K562 (cell line): ENCODE results near the gene MEA1. TPM values are rescaled to one million over a fixed set of nuclear protein-coding genes. Genes with fewer than 3 reads are reported as not detected.

ENCODE experiments used
- ATAC-seq: fragments of 200-7000 bp; cut with Tn5 transposase; 3 replicates; pipeline ENCODE4 v1.9.1; 2020; ENCODE audit warnings: moderate library complexity
- BruUV-seq: library from RNA; stranded (reverse); fragments of 400-500 nt; replicated peaks from 2 replicates; lab custom pipeline; 2021; lab: Mats Ljungman, UMichigan
- CTCF ChIA-PET: fragments of 300-600 bp; formaldehyde crosslinking; extraction: SDS; loops from one replicate; lab custom pipeline; 2021; ENCODE audit warnings: low intra/inter-chr PET ratio; lab: Yijun Ruan, JAX
- POLR2A ChIA-PET: fragments of 300-600, 350-650 bp; sonication (Branson Sonifier 250); formaldehyde crosslinking; extraction: SDS; loops from one replicate; lab custom pipeline; 2021; ENCODE audit warnings: antibody characterized with exemption, inconsistent platforms; lab: Yijun Ruan, JAX
- DNase-seq, 4 experiments: peaks; one replicate each; pipeline versions ENCODE4 v3.0.0 to v3.0.0-alpha.2; 2011 to 2018; ENCODE audit warnings: low spot score in 3 of 4, mixed read lengths in 3 of 4; ENCODE audit errors: extremely low read depth in 1 of 4
- FAIRE-seq: peaks from 2 replicates; lab custom pipeline; 2011; peaks lifted over from hg19 to GRCh38; lab: Jason Lieb, UNC
- H2AFZ ChIP-seq: 2 replicates; pipeline ENCODE4 v1.6.0; 2011; ENCODE audit warnings: low read depth, low read length, control low read depth, inconsistent platforms
- H3K27ac ChIP-seq: fragments of 200-600 bp; 3 replicates; pipeline ENCODE4 v1.8.0; 2011; ENCODE audit warnings: low read depth, mild to moderate bottlenecking, control low read depth, inconsistent platforms, low read length, moderate library complexity, mixed read lengths; ENCODE audit errors: extremely low read depth
- H3K27me3 ChIP-seq, 2 experiments: fragments of 300-600 bp in 1 of 2; 2 replicates in 1 of 2; 3 replicates in 1 of 2; pipeline versions ENCODE4 v1.6.0 to v1.8.0; 2011; ENCODE audit warnings: inconsistent platforms in 2 of 2, low read length in 2 of 2, mild to moderate bottlenecking in 1 of 2, mixed read lengths in 1 of 2, moderate library complexity in 1 of 2; ENCODE audit not compliant: control insufficient read depth in 2 of 2, insufficient read depth in 2 of 2
- H3K36me3 ChIP-seq: fragments of 300-600 bp; 3 replicates; pipeline ENCODE4 v1.8.0; 2011; ENCODE audit warnings: mild to moderate bottlenecking, low read length, inconsistent platforms; ENCODE audit not compliant: control insufficient read depth, insufficient read depth
- H3K4me1 ChIP-seq, 2 experiments: fragments of 200-600 bp in 1 of 2; replicated peaks in 1 of 2; 2 replicates in 1 of 2; 3 replicates in 1 of 2; pipeline versions ENCODE4 v1.5.1 to v1.8.0; 2011; ENCODE audit warnings: inconsistent platforms in 2 of 2, low read length in 2 of 2, mild to moderate bottlenecking in 1 of 2, mixed read lengths in 1 of 2, moderate library complexity in 1 of 2; ENCODE audit not compliant: control insufficient read depth in 2 of 2, insufficient read depth in 2 of 2
- H3K4me2 ChIP-seq: 2 replicates; pipeline ENCODE4 v1.6.1; 2011; ENCODE audit warnings: low read length, control low read depth, inconsistent platforms, mixed read lengths; ENCODE audit not compliant: insufficient read depth
- H3K4me3 ChIP-seq: fragments of 200-600 bp; sonication (generic), shearing (Covaris generic); 2 replicates; pipeline ENCODE4 v1.5.1; 2016; ENCODE audit warnings: control low read depth, inconsistent platforms
- H3K79me2 ChIP-seq: fragments of 200-600 bp; 3 replicates; pipeline ENCODE4 v1.8.0; 2011; ENCODE audit warnings: low read length, inconsistent platforms; ENCODE audit not compliant: control insufficient read depth, insufficient read depth
- H3K9ac ChIP-seq, 2 experiments: 2 replicates each; pipeline versions ENCODE4 v1.6.0 to v1.6.1; 2011; ENCODE audit warnings: low read depth in 2 of 2, low read length in 2 of 2, control low read depth in 1 of 2, inconsistent platforms in 1 of 2, mild to moderate bottlenecking in 1 of 2, mixed read lengths in 1 of 2; ENCODE audit not compliant: insufficient read depth in 1 of 2
- H3K9me1 ChIP-seq: one replicate; pipeline ENCODE4 v1.6.0; 2011; ENCODE audit warnings: inconsistent platforms, mild to moderate bottlenecking, low read length, moderate library complexity; ENCODE audit not compliant: control insufficient read depth, insufficient read depth
- H3K9me3 ChIP-seq: replicated peaks from 2 replicates; pipeline ENCODE4 v1.5.1; 2011; ENCODE audit warnings: low read depth, low read length, inconsistent platforms; ENCODE audit not compliant: control insufficient read depth, insufficient read depth
- H4K20me1 ChIP-seq: replicated peaks from 2 replicates; pipeline ENCODE4 v1.6.1; 2011; ENCODE audit warnings: low read length, inconsistent platforms, mixed read lengths; ENCODE audit not compliant: control insufficient read depth, insufficient read depth
- MBD2 ChIP-seq: sonication (generic); IDR thresholded peaks from 2 replicates; pipeline ENCODE4 v1.6.1; 2016; ENCODE audit warnings: low read depth, borderline replicate concordance
- ZNF436 ChIP-seq: fragments of 250-450, 450-650 bp; sonication (Bioruptor Pico); formaldehyde crosslinking; IDR thresholded peaks from 2 replicates; pipeline ENCODE4 v1.7.0; 2020; ENCODE audit warnings: mild to moderate bottlenecking
- WGBS: fragments of 100-300 bp; shearing (Covaris generic); methylation state at CpG from one replicate; pipeline ENCODE4 v1.1.6; 2016; ENCODE audit warnings: low coverage, mixed read lengths; ENCODE audit not compliant: insufficient coverage; ENCODE audit errors: missing lambda C conversion rate; 5-methylcytosine and 5-hydroxymethylcytosine counted together
- in situ Hi-C: fragments of 300-500 bp; cut with MboI; formaldehyde crosslinking; loops from 4 replicates; pipeline ENCODE4 v1.15.0; 2018; ENCODE audit warnings: inconsistent platforms, mixed read lengths
- intact Hi-C: fragments of 100-400 bp; cut with micrococcal nuclease; formaldehyde crosslinking; loops from 2 replicates; pipeline ENCODE4 v1.14.2; 2022
- polyA plus RNA-seq, 8 experiments: library from polyadenylated mRNA; depleted of rRNA in 4 of 8; stranded (reverse) in 5 of 8; unstranded in 3 of 8; fragments of >200 nt; fragmentation: Nextera tagmentation in 2 of 8; fragmentation: Illumina TruSeq in 1 of 8; extraction: Ambion mirVana in 2 of 8; extraction: Trizol in 1 of 8; gene quantifications; 2 replicates each; pipeline versions ENCODE4 v1.2.1 to v1.2.3, GENCODE V29; 2011 to 2014; ENCODE audit warnings: inconsistent platforms in 1 of 8, missing spikeins in 1 of 8
- total RNA-seq, 7 experiments: library from RNA; depleted of rRNA in 6 of 7; stranded (reverse); fragments of >200 nt in 6 of 7; fragmentation: Illumina TruSeq in 2 of 7; extraction: Trizol in 2 of 7; gene quantifications; 2 replicates each; pipeline versions ENCODE4 v1.2.1 to v1.2.3, GENCODE V29; 2011 to 2021; ENCODE audit warnings: low replicate concordance in 1 of 7
- TF ChIP-seq, protein P1 (sequence below): fragments of 450-650 bp; IDR thresholded peaks from 2 replicates; pipeline ENCODE4 v1.6.1; 2016; ENCODE audit warnings: missing biosample characterization, missing genetic modification characterization

Gene MEA1
- total and polyA plus RNA-seq, 9 of the 15 experiments (the other 6 are each of a cell fraction or from before 2014, with no cell fraction given): 86.8 to 210 (median 152) TPM

DNA sequence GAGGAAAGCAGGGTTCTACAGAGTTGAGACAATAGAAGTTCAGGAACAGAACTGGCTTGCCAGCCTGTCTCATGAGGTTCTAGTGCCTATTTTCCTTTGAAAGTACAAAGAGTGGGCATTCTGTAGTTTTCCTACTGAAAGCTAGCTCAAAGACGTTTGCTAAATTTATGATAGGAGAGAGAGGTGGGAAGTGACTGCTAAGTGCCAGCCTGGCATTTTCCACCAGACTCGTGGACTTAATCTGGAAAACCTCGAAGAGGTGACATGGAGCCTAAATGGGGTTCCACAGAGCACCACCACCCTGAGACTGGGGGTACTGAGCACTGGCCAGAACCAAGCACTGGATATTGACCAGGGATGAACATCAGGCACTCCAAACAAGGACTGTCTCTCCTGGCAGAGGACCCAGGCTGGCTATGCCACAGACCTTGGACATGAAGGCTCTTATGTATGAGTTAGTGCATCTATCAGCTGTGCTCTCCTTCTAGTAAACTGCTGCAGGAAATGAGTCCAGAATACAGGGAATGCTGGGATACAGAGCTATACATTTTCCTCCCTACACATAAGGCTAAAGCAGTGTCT is 41.9 kb downstream of the MEA1 start:
- TF ChIP-seq ZNF436 (no peak), MBD2 (0 out of 2 replicates have a peak, but pooled peaks have one; percentile 16)
- TF ChIP-seq, protein P1, sequence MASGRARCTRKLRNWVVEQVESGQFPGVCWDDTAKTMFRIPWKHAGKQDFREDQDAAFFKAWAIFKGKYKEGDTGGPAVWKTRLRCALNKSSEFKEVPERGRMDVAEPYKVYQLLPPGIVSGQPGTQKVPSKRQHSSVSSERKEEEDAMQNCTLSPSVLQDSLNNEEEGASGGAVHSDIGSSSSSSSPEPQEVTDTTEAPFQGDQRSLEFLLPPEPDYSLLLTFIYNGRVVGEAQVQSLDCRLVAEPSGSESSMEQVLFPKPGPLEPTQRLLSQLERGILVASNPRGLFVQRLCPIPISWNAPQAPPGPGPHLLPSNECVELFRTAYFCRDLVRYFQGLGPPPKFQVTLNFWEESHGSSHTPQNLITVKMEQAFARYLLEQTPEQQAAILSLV (tag): no peak
- TF ChIP-seq, all 486 proteins: peak for 1
- H3K4me1 ChIP-seq: peaks cover 14 to 36% of the 10 kb centered on the region in 2 experiments
- in situ Hi-C loops: no loop called here
- no peak overlapping the region for H3K4me2 ChIP-seq
- peaks cover 55% of the 10 kb centered on the region for H3K36me3 ChIP-seq
- ChIA-PET CTCF (no interaction called here), POLR2A (interaction anchor here (0.6 to 1.2 kb wide), 12 partner anchors 8 to 125 kb away, joined by 3 to 6 read pairs (median 3); partner anchors contain the start of genes CUL7 and PPP2R5D)
- no peak for FAIRE-seq
- H3K27me3 ChIP-seq: no peaks in the 10 kb centered on the region
- no peaks in the 10 kb centered on the region for H3K9me3 ChIP-seq
- DNase-seq: no peak
- no peaks in the 10 kb centered on the region for H4K20me1 ChIP-seq
- 51% methylated on average over 3 of the region's 3 CpGs for WGBS
- H3K4me3 ChIP-seq: no peak overlapping the region
- peak overlapping the region; percentile 52 for H2AFZ ChIP-seq
- BruUV-seq: no TSS peak
- no peak for ATAC-seq
- peak overlapping the region; percentile 74 for H3K27ac ChIP-seq
- peak overlapping the region; percentile 10 to 33; a peak in 2 of 4 replicates for H3K9ac ChIP-seq
- peaks cover 19% of the 10 kb centered on the region for H3K79me2 ChIP-seq
- intact Hi-C loops: no loop called here
- no peaks in the 10 kb centered on the region for H3K9me1 ChIP-seq
